ENCODE data around the gene AFP. TPM values are rescaled to one million over a fixed set of nuclear protein-coding genes. Genes with fewer than 3 reads are reported as not detected.

Gene AFP
- total and polyA plus RNA-seq, 11 donors = not detected

DNA sequence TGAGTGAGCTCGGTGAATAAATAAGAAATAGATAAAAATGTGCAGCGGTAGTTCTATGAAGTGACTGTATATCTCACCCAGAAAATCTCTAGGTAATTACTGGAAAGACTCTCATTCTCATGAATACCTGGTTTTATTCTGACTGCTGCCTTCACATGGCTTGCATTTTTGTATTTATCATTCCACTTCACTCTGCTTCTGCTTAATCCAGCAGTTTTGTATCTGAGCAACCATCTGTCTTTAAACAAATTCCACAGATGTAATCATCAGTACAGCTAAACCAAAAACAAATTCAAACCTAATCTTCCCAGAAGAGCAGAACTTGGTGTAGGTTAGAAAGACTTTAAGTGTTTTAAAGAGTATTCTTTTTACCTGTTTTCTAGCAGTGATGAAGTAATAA, 43.1 kb upstream of the AFP start:
- Histone ChIP-seq H3K27me3 (peaks cover 0 to 3% (median 0%) of the 10 kb centered on the region in 9 donors), H3K36me3 (no peaks in the 10 kb centered on the region), H3K4me3 (no peak overlapping the region), H3K27ac (no peak overlapping the region), H3K9me3 (no peaks in the 10 kb centered on the region), H3K4me1 (no peaks in the 10 kb centered on the region)
- DNase-seq (no peak), ATAC-seq (no peak)
- 82 to 92% (median 90%) methylated on average over 2 of the region's 2 CpGs for WGBS, 4 donors
- TF ChIP-seq POLR2A (IDR thresholded peaks at IDR 0.05) = no peak
- TF ChIP-seq, protein P1, sequence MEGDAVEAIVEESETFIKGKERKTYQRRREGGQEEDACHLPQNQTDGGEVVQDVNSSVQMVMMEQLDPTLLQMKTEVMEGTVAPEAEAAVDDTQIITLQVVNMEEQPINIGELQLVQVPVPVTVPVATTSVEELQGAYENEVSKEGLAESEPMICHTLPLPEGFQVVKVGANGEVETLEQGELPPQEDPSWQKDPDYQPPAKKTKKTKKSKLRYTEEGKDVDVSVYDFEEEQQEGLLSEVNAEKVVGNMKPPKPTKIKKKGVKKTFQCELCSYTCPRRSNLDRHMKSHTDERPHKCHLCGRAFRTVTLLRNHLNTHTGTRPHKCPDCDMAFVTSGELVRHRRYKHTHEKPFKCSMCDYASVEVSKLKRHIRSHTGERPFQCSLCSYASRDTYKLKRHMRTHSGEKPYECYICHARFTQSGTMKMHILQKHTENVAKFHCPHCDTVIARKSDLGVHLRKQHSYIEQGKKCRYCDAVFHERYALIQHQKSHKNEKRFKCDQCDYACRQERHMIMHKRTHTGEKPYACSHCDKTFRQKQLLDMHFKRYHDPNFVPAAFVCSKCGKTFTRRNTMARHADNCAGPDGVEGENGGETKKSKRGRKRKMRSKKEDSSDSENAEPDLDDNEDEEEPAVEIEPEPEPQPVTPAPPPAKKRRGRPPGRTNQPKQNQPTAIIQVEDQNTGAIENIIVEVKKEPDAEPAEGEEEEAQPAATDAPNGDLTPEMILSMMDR (IDR thresholded peaks at IDR 0.05) = no peak
- intact Hi-C loops (cut with DNase I) = no loop called here

DNA sequence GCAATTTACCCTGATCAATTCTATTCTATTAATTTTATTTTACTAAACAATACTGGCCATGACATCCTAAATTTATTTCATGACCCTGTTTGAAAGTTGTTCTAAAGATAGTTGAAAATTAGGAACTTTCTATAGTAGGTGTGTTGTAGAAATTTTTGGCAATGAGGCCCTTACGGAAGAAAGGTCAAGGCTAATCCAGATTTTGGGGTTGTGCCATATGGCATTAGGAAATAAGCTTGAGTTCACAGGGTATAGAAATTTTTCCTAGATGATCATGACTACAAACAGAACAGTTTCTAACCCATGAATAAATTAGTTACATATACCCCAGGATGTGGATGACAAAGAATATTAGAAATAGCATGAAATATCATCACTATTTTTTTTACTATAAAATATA, 39.7 kb upstream of the AFP start:
- Histone ChIP-seq H3K36me3 (no peaks in the 10 kb centered on the region), H3K4me3 (no peak overlapping the region), H3K27ac (no peak overlapping the region), H3K9me3 (no peaks in the 10 kb centered on the region), H3K4me1 (no peaks in the 10 kb centered on the region), H3K27me3 (peaks cover 0 to 5% (median 0%) of the 10 kb centered on the region in 9 donors)
- DNase-seq = no peak
- ATAC-seq = no peak
- 86 to 94% (median 89%) methylated on average over 1 of the region's 1 CpG for WGBS, 4 donors
- no peak for TF ChIP-seq POLR2A (IDR thresholded peaks at IDR 0.05)
- TF ChIP-seq, protein P1 (IDR thresholded peaks at IDR 0.05) = no peak
- intact Hi-C loops (cut with DNase I) = no loop called here

DNA sequence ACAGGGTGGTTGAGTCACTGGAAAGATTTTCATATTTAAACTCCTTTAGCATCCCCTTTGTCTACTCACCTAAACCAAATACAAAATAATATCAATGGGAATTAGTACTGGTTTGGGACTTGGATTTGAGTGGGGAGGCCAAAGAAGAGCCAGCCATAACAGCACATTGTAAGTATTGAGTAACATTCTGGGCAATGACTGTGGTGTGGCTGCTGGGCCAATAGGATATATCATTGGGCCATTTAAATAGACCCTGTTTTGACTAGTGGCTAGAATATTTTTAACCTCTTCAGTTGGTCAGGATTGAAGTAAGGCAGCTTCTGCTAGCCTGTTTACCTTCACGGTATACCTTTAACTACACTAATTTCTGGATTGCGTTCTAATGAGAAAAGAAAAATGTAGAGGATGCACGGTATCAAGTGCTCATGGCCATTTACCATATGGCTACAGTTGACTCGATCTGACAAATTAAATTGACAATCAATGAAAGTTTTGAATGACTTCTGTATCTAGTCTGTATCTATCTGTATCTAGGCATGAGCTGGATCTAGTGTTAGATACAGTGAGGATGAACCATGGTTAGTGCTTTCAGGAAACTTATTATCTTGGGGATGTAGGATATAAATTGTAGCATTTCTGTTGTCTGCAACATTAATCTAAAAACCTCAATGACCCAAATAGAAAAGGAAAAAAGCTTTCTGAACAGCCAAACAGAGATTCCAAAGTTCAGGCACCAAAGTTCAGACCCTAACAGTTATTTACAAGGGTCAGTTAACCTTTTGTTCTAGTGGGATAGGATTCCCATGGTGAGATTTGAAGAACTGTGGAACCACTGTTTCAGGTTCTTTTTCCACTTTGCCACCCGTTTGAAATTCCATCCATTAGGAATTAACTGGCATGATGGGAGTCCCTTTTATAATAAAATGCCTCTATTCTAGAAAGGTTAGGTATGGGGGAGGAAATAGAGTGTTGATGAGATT, 38.7 kb upstream of the AFP start:
- no peak overlapping the region for H3K4me3 ChIP-seq
- DNase-seq (no peak), ATAC-seq (no peak)
- peaks cover 0 to 5% (median 0%) of the 10 kb centered on the region in 9 donors for H3K27me3 ChIP-seq
- no peaks in the 10 kb centered on the region for H3K36me3 ChIP-seq
- H3K4me1 ChIP-seq = no peaks in the 10 kb centered on the region
- H3K27ac ChIP-seq = no peak overlapping the region
- no peak for TF ChIP-seq POLR2A (IDR thresholded peaks at IDR 0.05)
- TF ChIP-seq, protein P1 (IDR thresholded peaks at IDR 0.05) = no peak
- no peaks in the 10 kb centered on the region for H3K9me3 ChIP-seq
- 81 to 89% (median 83%) methylated on average over 5 of the region's 5 CpGs for WGBS, 4 donors
- intact Hi-C loops (cut with DNase I) = no loop called here

DNA sequence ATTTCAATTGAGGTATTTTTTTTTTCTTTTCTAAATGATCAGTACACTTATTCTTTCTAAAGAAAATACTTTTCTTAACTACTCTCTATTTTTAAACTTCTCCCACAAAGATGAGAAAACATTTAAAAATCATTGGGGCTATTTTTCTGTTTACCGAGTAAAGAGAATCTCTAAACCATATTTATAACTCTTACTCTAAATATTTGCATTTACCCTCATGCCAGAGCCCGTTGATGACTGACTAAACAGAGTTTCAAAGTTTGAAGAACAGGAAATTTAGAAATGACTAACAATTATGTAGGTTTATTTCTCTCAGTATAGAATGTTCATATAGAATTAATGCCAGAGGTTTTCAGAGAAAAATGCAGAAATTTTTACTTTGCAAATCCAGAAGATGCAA, 34.6 kb upstream of the AFP start:
- Histone ChIP-seq H3K9me3 (no peaks in the 10 kb centered on the region), H3K27me3 (peaks cover 0 to 5% (median 0%) of the 10 kb centered on the region in 9 donors), H3K4me3 (no peak overlapping the region), H3K27ac (no peak overlapping the region), H3K36me3 (no peaks in the 10 kb centered on the region), H3K4me1 (no peaks in the 10 kb centered on the region)
- ATAC-seq = no peak
- TF ChIP-seq, protein P1 (IDR thresholded peaks at IDR 0.05) = no peak
- no peak for TF ChIP-seq POLR2A (IDR thresholded peaks at IDR 0.05)
- 69 to 80% (median 77%) methylated on average over 2 of the region's 2 CpGs for WGBS, 4 donors
- no peak for DNase-seq
- intact Hi-C loops (cut with DNase I) = no loop called here
